GM13976 (cell line): ENCODE measurements around the gene FBLN2.

Experiments
- DNase-seq: peaks from one replicate; pipeline ENCODE4 v3.0.0; 2012; ENCODE audit warnings: low spot score
- in situ Hi-C: fragments of 300-500 bp; cut with MboI; formaldehyde crosslinking; loops from one replicate; pipeline ENCODE4 v1.12.0; 2022; ENCODE audit warnings: low sequenced_read_pairs, mixed read lengths, inconsistent platforms; ENCODE audit not compliant: unreplicated experiment
- TF ChIP-seq, protein P1 (sequence below): IDR thresholded peaks from 2 replicates; pipeline ENCODE4 v1.5.1; 2012; ENCODE audit warnings: borderline replicate concordance, mild to moderate bottlenecking; ENCODE audit not compliant: insufficient read depth; ENCODE audit errors: extremely low read depth, missing control alignments, control extremely low read depth

Gene FBLN2

DNA sequence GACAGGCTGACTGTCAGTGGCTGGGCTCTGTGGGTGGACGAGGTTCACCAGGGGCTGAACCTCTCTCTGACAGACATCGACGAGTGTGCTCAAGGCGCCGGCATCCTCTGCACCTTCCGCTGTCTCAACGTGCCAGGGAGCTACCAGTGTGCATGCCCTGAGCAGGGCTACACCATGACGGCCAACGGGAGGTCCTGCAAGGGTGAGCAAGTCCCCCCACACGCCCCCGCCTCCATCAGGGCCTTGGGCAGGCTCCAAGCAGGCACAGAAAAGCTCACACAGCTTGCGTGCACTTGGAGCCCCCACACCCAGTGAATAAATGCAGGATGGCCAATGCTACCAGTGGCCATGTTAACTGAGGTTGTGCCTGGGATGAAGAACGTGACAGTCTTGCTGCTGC lies 82.3 kb downstream of the FBLN2 start:
- TF ChIP-seq, protein P1, sequence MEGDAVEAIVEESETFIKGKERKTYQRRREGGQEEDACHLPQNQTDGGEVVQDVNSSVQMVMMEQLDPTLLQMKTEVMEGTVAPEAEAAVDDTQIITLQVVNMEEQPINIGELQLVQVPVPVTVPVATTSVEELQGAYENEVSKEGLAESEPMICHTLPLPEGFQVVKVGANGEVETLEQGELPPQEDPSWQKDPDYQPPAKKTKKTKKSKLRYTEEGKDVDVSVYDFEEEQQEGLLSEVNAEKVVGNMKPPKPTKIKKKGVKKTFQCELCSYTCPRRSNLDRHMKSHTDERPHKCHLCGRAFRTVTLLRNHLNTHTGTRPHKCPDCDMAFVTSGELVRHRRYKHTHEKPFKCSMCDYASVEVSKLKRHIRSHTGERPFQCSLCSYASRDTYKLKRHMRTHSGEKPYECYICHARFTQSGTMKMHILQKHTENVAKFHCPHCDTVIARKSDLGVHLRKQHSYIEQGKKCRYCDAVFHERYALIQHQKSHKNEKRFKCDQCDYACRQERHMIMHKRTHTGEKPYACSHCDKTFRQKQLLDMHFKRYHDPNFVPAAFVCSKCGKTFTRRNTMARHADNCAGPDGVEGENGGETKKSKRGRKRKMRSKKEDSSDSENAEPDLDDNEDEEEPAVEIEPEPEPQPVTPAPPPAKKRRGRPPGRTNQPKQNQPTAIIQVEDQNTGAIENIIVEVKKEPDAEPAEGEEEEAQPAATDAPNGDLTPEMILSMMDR: no peak
- no peak for DNase-seq
- in situ Hi-C loops: no loop called here

DNA sequence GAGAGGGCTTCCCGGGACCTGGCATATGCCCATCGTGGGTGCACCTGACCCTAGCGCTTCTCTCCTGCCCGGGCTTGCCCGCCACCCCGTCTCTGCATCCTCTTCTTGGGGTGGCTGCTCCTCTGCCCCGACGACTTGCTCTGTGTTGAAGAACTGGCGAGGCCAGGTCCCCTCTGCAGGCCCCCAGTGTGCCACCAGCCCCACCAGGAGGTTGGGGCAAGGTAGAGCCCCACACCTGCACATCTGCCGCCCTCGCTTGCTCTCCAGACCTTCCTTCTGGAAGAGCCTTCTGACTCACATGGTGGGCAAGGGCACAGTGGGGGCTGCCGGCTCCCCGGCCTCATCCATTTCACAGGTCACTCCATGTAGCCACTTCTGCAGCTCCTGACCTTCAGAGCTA lies 84.3 kb downstream of the FBLN2 start:
- no peak for DNase-seq
- in situ Hi-C loops: no loop called here
- TF ChIP-seq, protein P1: no peak

DNA sequence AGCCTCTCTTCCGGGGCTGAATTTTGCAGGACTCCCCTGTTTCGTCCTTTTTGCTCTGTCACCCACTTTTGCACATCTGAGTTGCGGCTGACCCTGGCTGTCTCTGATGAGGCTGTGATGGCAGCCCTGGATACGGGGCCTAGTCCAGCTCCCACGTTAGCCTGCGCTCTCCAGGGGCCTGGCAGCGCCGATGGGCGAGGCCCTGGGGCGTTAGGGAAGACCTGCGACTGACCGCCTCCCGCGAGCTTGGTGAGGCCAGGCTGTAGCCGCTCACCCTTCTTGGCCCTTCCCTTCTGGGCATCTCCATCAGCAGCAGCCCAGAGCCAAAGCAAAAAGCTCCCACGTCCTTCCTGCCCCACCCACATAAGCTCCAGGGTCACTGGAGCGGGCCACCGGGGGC lies 85.2 kb downstream of the FBLN2 start:
- in situ Hi-C loops: no loop called here
- TF ChIP-seq, protein P1: no peak
- DNase-seq: no peak

DNA sequence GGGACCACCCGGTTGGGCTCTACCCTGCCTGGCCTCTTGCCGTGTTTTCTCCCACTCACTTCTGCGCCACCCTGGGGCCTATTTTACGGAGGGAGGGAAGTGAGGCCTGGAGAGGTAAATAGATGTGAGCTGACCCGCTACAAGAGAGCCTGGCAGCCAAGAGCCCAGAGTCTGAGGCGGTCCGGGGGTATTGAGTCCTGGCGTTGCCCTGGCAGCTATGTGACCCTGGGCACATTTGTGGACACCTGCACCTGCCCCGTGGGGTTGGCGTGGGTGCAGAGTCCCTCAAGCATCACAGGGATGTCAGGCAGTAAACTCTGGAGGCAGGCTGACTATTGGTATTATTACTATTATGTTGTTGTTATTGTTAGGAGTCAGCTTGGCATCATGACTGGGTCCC lies 85.7 kb downstream of the FBLN2 start:
- in situ Hi-C loops: no loop called here
- no peak for DNase-seq
- TF ChIP-seq, protein P1: no peak

DNA sequence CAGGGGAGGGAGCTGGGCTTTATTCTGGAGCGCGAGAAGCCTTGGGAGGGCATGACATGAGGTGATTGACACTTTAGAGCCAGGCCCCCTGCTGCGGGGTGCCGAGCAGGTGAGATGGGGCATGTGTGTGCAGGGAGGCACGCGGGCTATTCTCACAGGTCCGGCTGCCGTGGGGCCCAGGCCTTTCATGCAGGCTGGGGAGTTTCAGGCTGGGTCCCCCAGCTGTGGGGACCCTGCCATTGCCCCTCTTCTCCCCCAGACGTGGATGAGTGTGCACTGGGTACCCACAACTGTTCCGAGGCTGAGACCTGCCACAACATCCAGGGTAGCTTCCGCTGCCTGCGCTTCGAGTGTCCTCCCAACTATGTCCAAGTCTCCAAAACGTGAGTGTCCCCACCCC lies 87.3 kb downstream of the FBLN2 start:
- TF ChIP-seq, protein P1: no peak
- DNase-seq: no peak
- in situ Hi-C loops: no loop called here

GRCh38 chr3:13636874-13637273 lies 87.9 kb downstream of the FBLN2 start:
- TF ChIP-seq, protein P1: no peak
- in situ Hi-C loops: no loop called here

More at GRCh38 chr3:13636874-13637273, 87.9 kb downstream of the FBLN2 start:
- no peak for DNase-seq
